SKM-1 (cell line): ENCODE measurements around the gene FBXW9.
A peak's percentile ranks its signal among the peaks of the same experiment; 100 is the strongest.
"Not testable (repeated sequence)": the region's sequence is repeated elsewhere in the genome, so short reads cannot be mapped to it uniquely, and the experiment has no call there.

ENCODE experiments used
- DNase-seq: peaks from one replicate; lab custom pipeline; 2025; ENCODE audit not compliant: unreplicated experiment; lab: John Stamatoyannopoulos, UW

FBXW9 gene

DNA sequence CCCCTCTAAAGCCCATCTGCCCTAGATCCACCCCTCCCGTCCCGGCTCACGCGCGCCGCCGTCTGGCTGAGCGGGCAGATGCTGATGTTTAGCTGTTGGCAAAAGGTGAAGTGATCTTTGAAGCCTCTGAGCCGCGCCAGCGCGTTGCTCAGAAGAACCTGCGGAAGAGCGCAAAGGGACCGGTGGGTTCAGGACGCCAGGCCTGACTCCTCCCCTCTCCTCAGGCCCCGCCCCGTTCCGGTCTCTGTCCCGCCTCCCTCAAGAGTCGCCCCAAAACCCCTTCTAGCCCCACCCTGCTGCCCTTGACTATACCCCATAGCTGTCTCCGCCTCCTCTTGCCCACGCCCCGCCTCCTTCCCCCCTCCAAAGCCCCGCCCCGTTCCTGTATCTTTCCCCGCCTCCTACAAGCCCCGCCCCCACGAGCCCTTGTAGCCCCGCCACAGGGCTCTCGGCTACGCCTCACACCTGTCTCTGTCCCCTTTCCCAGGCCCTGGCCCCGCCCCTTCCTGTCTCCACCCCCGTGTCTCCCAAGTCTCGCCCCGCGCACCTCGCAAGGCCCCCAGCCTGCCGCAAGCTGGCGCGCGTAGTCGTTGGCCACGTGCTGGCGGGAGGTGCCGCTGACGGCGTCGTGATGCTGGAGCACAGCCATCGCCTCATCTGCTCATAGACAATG is 39.4 kb downstream of the FBXW9 start:
- DNase-seq, result no peak

DNA sequence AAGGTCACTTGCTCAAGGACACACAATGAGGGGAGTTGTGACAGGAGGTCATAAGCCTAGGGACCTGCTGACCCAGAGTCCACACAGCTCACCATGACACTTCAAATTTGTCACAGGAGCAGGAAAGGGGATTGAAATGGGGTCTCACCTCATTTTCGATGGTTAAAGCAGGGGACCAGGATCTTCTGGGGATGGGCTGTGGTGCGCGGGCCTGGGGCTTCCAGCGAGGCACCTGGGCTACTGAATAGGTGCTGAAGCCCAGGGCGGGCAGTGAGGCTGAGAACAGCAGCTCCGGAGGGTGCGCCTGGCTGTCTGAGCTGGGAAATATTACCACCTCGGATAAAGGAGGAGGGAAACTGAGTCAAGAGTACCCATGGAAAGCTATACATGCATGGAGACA is 40.9 kb downstream of the FBXW9 start:
- no peak for DNase-seq

DNA sequence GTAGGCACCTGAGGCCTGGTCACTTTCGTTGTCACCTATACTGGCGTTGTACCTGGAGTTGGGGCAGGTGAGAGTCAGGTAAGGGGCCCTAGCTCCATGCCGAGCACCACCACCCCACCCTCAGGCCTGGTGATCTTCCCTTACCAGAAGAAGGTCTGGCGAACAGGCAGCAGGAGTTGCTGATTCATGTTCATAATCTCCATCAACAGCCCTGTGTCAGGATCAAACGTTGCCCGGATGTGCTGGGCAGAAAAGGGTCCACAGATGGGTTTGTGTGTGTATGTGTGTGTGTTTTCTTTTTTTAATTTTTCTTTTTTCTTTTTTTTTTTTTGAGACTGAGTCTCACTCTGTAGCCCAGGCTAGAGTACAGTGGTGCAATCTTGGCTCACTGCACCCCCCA is 44.2 kb downstream of the FBXW9 start:
- DNase-seq, result no peak

DNA sequence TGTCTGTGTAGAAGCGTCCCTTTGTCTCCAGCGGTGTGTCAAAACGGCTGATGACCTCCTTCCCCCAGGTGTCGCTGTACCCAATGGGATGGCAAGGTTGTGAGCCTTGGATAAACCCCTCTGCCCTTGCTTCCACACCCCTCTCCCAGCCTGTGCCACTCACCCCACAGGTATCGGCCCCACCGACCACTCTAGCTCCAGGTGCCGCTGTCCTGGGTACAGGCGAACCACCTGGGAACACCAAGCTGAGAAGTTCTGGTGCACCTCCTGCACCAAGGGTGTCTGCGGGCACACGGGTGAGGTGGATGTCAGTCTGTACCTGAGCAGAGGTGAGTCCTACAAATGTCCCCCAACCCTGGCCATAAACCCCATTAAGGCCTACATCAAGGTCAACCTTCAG is 46.5 kb downstream of the FBXW9 start:
- no peak for DNase-seq

DNA sequence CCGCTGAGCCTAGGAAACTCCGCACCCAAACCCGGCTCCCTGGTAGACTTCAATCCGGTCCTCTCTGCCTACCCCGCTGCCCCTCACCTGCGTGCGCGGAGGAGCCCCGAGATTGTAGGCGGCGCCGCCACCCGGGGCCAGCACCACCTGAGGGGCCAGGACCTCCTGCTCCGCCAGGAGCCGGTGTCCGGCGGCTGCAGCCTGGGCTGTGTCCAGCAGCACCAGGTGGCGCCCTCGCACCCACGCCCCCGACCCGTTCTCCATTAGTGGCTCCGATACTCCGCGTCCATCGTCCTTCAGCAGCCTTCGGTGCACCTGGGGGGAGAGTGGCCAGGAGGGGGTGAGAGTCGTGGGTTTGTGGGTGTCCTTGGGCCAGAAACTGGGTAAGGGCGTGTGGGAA is 48.3 kb downstream of the FBXW9 start:
- DNase-seq, result no peak

DNA sequence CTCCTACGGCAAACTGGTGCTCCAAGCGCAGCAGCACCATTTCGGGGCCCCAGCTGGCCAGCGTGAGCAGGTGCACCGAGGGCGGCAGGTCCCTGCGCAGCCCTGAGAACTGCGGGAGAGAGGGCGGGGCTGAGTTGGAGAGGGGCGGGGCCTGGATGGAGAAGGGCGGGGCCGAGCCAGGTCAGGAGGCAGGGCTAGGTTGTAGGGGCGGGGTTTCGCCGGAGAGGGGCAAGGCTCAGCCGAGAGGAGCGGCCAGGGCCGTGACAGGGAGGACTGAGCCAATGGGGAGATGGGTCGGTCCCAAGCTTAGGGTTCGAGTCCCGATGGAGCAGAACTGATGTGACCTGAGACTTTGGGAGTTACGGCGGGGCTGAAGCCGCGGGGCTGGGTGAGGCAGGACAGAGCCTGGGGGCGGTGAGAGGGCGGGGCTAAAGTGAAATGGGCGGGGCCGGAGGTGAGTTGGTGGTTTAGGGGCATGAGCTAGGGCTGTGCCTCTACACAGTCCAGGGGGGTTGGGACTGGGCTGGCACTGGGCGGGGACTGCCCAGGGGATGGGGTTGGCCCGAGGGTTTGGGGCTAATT is 48.9 kb downstream of the FBXW9 start:
- no peak for DNase-seq

DNA sequence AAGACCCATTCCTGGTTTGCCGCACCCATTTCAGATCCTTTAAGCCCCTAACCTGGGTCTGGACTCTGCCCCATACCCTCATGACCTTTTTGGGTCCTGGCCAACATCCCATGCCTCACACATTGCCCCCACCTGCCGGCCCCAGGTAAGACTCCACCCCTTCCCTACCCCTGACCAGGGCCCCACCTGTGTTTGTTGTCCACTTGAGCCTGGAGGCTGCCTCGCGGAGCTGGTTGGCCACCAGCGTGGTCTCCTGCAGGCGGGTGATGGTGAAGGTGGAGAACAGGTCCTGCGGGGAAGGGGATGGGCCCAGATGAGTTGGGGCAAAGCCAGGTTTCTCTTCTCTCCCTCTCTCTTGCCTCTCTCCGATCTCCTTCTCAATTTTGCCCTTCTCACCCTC is 49.4 kb downstream of the FBXW9 start:
- no peak for DNase-seq

DNA sequence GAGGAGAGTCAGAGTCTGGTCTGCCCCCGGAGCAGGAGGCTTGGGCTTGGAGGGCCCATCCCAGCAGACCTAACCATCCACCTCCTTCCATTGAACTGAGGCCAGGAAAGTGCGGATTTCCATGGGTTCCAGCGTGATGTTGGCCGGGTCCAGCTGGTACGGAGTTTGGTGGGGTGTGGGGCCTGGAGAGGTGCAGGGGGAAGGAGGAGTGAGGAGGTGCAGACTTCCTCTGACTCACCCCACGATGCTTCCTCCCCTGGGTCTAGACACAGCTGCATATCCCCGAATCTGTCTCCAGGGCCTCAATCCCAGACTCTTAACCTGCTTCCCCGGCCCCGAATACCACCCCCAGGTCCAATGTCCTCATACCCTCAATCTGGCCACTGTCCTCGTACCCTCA is 49.9 kb downstream of the FBXW9 start:
- DNase-seq, result no peak

DNA sequence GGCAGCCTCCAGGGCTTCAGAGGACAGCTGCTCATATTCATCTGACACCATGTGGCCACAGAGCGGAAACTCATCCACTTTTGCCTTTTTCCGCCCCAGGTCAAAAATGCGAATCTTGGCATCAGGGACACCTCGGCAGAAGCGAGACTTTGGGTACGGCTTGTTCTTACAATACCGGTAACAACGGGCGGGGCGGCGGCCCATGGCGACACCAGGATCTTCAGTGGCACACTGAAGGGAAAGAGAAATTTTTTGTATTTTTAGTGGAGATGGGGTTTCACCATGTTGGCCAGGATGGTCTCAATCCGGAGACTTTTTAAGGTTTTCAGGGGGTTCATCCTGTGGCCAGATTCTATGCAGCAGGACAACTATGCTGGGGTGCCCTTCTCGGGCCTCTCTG is 52.7 kb downstream of the FBXW9 start:
- not testable (repeated sequence) for DNase-seq

DNA sequence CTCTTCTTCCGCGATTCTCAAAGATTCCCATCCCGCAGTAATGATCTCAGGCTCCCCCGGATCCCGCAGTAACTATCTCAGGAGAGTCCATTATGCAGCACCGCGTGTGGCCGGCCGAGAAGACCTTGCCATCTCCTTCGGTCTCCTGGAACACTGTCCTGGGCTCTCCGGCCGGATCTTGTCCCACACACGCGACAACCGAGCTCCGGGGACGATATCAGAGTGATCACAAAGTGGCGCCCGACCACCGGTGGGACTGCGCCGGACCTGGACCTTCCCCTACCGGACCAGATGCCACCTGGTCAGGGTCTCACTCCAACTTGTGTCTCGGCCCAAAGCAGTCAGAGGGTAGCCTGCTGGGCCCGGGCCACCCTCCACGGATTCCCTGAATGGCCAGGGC is 53.9 kb downstream of the FBXW9 start:
- DNase-seq, result no peak

DNA sequence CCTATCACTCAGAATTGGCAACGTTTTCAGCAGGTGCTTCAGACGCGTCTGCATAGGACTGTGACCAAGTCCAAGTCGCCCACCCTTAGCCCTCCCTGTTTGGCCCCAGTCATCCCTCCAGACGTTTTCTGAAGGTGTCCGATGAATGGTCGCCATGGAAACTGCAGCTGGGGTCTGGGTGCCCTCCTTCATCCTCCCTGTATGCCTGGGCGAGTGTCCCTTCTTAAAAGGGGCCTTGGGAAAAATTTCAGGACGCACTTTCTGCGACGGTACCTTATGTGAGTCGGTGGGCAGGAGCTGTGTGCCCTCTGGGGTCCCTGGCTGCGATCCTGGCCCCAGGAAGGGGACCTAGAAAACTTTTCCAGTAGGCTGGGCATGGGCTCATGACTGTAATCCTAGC is 55.0 kb downstream of the FBXW9 start:
- no peak for DNase-seq

DNA sequence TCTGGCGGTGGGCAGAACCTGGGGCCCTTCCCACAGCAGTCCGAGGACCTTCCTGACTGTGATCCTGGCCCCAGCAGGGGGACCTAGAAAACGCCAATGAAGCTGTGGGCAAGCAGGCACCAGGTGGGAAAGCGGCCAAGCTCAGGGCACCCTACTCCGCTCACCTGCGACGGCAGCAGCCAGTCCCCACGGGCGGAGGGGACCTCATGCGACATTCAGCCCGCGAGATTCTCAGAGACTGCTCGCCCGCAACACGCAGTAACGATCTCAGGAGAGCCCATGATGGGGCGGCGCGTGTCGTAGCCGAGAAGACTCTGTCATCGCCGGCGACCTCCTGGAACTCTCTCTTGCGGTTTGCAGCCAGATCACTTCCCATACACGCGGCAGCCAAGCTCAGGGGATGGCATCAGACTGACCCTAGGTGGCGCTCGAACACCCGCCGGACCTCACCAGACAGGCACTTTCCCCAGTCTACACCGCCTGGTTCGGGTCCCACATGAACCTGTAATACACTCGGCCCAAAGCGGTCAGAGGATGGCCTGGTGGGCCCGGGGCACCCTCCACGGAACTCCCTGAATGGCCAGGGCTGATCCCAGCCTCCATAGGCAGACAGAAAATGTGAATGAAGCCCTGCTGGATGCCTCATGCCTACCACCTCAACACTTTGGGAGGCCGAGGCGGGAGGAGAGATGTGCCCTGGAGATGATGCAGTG is 56.4 kb downstream of the FBXW9 start:
- DNase-seq, result peak; percentile 74
